ENCODE data around the gene IER3. TPM values are rescaled to one million over a fixed set of nuclear protein-coding genes. Genes with fewer than 3 reads are reported as not detected.

The IER3 gene, protein sequence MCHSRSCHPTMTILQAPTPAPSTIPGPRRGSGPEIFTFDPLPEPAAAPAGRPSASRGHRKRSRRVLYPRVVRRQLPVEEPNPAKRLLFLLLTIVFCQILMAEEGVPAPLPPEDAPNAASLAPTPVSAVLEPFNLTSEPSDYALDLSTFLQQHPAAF
- 76.0 and 82.1 TPM in 2 replicates for total RNA-seq

DNA sequence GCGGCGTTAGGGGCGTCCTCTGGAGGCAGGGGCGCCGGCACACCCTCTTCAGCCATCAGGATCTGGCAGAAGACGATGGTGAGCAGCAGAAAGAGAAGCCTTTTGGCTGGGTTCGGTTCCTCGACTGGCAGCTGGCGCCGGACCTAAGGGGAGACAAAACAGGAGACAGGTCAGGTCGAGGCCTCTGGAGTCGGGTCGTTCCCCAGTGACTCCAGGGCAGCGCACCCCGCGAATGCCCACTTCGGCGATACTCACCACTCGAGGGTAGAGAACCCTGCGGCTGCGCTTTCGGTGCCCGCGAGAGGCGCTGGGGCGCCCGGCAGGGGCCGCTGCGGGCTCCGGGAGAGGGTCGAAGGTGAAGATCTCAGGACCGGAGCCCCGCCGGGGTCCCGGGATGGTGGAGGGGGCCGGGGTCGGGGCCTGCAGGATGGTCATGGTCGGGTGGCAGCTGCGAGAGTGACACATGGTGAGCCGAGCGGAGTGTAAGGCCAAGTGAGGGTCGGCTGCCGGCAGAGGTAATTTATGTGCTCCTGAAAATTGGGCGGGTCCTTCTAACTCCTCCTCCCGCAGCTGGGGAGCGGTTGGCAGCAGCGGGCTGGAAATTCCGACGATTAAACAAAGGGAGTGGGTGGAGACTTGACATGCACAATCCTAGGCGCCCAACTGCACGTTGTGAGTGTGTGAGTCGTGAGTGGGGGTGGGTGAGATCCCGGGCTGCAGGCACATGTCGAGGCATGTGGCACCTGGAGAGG is at the start of gene IER3:
Gene IER3, minus strand, starts transcription at position 494 of the 752 bp plus-strand sequence. Its CDS starts 29 bp downstream, at position 465.

DNA sequence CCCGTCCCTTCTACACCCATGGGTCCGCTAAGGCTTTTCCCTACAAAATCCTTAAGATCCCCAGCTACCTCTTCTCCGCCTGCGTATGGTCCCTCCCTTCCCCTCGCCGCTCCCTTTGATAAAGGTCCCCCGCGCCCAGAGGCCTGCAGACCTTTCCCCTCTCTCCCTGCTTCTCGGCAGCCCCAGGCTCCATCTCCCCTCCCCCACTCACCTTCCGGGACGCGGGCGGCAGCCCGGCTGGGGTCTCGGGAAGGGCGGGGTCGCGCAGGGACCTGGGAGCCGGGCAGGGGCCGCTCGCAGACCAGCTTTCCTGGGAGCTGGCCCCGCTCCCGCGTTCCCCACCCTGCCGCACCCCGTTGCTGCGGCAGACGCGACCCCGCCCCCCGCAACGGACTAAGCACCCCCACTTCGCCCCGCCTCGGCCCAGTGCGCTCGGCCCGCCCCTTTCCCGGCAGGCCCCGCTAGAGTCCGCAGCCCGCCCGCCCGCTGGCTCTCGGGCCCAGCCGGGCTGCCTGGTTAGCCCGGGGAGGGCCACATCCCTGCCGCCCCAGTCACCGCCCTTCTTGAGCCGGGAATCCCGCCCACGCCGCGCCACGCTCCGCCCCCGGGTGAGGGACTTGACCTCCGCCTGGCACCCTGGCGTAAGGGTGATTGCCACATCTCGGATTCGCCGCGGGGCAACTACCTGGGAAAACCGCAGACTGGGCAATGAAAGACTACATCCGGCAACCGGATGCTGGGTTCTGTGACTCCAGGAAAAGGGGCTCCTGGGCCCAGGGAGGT is 1.8 kb downstream of the IER3 start, which contains the start of gene FLOT1:
Gene FLOT1, minus strand, starts transcription at position 372 of the 783 bp plus-strand sequence. CDS start 498 bp downstream, outside the sequence.

DNA sequence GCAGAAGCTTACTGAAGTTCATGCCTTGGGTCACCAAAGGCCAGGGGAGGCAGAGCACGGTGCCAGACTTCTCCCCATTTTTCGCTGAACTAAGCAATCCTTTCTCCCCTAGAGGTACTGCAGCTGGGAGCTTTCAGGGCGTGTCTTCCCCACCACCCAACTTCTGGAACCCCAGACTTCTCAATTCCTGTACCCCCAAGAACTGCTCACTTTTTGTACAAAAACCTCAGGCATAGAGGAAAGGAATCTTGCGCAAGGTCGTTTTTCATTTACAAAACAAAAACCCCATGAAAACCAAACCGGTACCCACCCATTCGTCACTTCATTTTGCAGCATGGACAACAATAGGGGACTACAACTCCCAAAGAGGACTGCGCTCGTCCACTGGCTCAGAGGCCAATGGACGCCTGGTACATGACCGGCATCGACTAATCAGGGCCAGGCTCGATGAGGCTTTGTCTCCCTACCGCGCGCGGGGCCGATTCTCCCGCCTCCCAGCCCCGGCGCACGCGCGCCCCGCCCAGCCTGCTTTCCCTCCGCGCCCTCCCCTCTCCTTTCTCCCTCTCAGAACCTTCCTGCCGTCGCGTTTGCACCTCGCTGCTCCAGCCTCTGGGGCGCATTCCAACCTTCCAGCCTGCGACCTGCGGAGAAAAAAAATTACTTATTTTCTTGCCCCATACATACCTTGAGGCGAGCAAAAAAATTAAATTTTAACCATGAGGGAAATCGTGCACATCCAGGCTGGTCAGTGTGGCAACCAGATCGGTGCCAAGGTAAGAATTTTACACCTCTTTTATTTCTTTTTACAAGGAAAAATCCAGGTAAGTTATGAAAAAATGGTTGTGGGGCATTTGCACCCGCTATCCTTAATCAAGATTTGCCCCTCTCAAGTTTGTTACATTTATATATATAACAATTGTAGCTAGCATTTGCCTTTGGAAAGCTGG is 24.3 kb downstream of the IER3 start, which contains the start of gene TUBB:
Gene TUBB, plus strand, starts transcription at position 562 of the 947 bp plus-strand sequence. Its CDS starts 155 bp downstream, at position 717.

DNA sequence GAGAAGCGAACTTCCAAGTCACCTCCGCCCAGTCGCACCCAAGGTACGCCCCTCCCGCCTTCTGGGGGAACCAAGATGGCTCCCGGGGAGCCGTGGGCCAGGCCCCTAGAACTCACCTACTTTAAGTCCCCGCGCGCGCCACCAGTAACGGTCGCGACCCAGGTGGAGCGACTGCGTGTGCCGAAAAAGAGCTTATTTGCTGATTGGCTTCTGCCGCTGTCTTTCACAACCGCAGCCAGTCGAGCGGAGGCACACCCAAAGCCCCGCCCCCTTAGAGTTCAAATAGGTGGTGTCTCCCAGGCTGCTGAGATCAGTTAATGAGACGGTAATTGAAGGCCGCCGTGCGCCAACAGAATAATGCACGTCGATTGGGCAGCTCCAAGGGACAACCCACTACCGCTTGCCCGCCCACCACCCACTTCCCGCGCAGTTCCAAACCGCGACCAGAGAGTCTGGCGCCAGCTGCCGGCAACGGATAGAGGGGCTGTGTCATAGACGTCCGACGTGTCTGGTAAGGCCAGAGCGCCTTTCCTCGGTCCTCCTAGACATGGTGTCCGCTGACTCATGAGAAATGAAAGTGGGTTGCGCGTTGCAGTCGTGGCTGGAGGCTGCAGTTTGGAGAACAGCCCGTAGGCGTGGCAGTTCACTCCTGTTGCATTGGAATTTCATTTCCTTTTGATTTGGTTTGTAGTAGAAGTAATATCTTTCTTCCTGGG is 27.1 kb downstream of the IER3 start, which contains the start of gene MDC1:
Gene MDC1, minus strand, starts transcription at position 153 of the 716 bp plus-strand sequence. CDS start 2,106 bp downstream, outside the sequence.

Other genes with a start within 250 kb of the IER3 start
- 42.6 and 48.7 TPM in 2 replicates for gene GNL1, start 188.1 kb downstream of the IER3 start, total RNA-seq
- 3.6 and 3.8 TPM in 2 replicates for gene PRR3, start 187.3 kb downstream of the IER3 start, total RNA-seq
- gene ABCF1, start 173.1 kb downstream of the IER3 start, total RNA-seq, result 48.6 and 48.8 TPM in 2 replicates
- 9.6 and 14.0 TPM in 2 replicates for gene PPP1R10, start 127.3 kb downstream of the IER3 start, total RNA-seq
- gene MRPS18B, start 126.7 kb downstream of the IER3 start, total RNA-seq, result 31.5 and 31.6 TPM in 2 replicates
- 3.0 and 3.1 TPM in 2 replicates for gene ATAT1, start 117.7 kb downstream of the IER3 start, total RNA-seq
- 1.6 and 2.8 TPM in 2 replicates for gene C6orf136, start 97.4 kb downstream of the IER3 start, total RNA-seq
- gene DHX16, start 71.5 kb downstream of the IER3 start, total RNA-seq, result 36.8 and 41.7 TPM in 2 replicates
- 55.8 and 62.1 TPM in 2 replicates for gene PPP1R18, start 57.9 kb downstream of the IER3 start, total RNA-seq
- 1.4 TPM in 2 replicates for gene NRM, start 53.6 kb downstream of the IER3 start, total RNA-seq
- gene MDC1, start 27.3 kb downstream of the IER3 start, total RNA-seq, result 6.3 and 7.2 TPM in 2 replicates
- 474 and 495 TPM in 2 replicates for gene TUBB, start 24.2 kb downstream of the IER3 start, total RNA-seq
- 48.8 and 110 TPM in 2 replicates for gene FLOT1, start 1.9 kb downstream of the IER3 start, total RNA-seq
- 5.6 and 12.7 TPM in 2 replicates for gene DDR1, start 140.0 kb upstream of the IER3 start, total RNA-seq
- 12.6 and 17.6 TPM in 2 replicates for gene GTF2H4, start 163.7 kb upstream of the IER3 start, total RNA-seq
- gene VARS2, start 169.7 kb upstream of the IER3 start, total RNA-seq, result 15.1 and 17.4 TPM in 2 replicates
- not detected in 2 replicates for gene SFTA2, start 187.6 kb upstream of the IER3 start, total RNA-seq
- not detected in 2 replicates for gene MUCL3, start 196.4 kb upstream of the IER3 start, total RNA-seq
- gene MUC21, start 239.2 kb upstream of the IER3 start, total RNA-seq, result not detected in 2 replicates